ENCODE measurements around the gene APOLD1. TPM values are rescaled to one million over a fixed set of nuclear protein-coding genes. Genes with fewer than 3 reads are reported as not detected.
A peak's percentile ranks its signal among the peaks of the same experiment; 100 is the strongest.

APOLD1 gene
- polyA plus RNA-seq, 2 of the 4 experiments (the other 2 are of a cell fraction) = 0.44 to 1.3 TPM

GRCh38 chr12:12741660-12742059 is 43.8 kb upstream of the APOLD1 start:
- CTCF ChIA-PET = interaction anchor here (0.6 to 1.0 kb wide), 2 partner anchors 16 to 28 kb away, joined by 3 to 4 read pairs; no protein-coding TSS in a partner anchor
- Histone ChIP-seq H3K27ac (no peak overlapping the region), H3K4me3 (no peak overlapping the region), H3K9me3 (no peaks in the 10 kb centered on the region), H3K4me2 (0 out of 3 replicates have a peak overlapping the region, but pooled peaks have one; percentile 12), H3K4me1 (peaks cover 11% of the 10 kb centered on the region; the same call in 2 of the 3 replicates)
- ATAC-seq (no peak), DNase-seq (ENCODE audit: low read depth in 1 of 2, low spot score in 1 of 2) (no peak), FAIRE-seq (no peak)
- no peak for TF ChIP-seq KDM5A (IDR thresholded peaks at IDR 0.05)
- no peak for TF ChIP-seq HDAC2 (IDR thresholded peaks at IDR 0.05)
- no peak for TF ChIP-seq JUN (IDR thresholded peaks at IDR 0.05)
- TF ChIP-seq FOSB (CRISPR knock-in tag; IDR thresholded peaks at IDR 0.05) = no peak
- no peak for TF ChIP-seq ZSCAN20 (CRISPR knock-in tag; IDR thresholded peaks at IDR 0.05)
- TF ChIP-seq FOSL2 (IDR thresholded peaks at IDR 0.05) = no peak
- no peak for TF ChIP-seq FOSL2 (CRISPR knock-in tag; IDR thresholded peaks at IDR 0.05)
- no peak for TF ChIP-seq ZC3H11A (IDR thresholded peaks at IDR 0.05)
- no peak for TF ChIP-seq CTCF (IDR thresholded peaks at IDR 0.05)
- TF ChIP-seq BCL3 (IDR thresholded peaks at IDR 0.05) = no peak
- TF ChIP-seq HOXB5 (CRISPR knock-in tag; IDR thresholded peaks at IDR 0.05) = no peak
- TF ChIP-seq RNF2 (IDR thresholded peaks at IDR 0.05; ENCODE audit: borderline replicate concordance, low read depth) = no peak
- TF ChIP-seq NR3C1 (IDR thresholded peaks at IDR 0.05) = no peak
- no peak for TF ChIP-seq CHD4 (IDR thresholded peaks at IDR 0.05; ENCODE audit: borderline replicate concordance)
- WGBS (ENCODE audit: missing lambda C conversion rate) = 59% methylated on average over 3 of the region's 3 CpGs
- POLR2A ChIA-PET = no interaction called here

DNA sequence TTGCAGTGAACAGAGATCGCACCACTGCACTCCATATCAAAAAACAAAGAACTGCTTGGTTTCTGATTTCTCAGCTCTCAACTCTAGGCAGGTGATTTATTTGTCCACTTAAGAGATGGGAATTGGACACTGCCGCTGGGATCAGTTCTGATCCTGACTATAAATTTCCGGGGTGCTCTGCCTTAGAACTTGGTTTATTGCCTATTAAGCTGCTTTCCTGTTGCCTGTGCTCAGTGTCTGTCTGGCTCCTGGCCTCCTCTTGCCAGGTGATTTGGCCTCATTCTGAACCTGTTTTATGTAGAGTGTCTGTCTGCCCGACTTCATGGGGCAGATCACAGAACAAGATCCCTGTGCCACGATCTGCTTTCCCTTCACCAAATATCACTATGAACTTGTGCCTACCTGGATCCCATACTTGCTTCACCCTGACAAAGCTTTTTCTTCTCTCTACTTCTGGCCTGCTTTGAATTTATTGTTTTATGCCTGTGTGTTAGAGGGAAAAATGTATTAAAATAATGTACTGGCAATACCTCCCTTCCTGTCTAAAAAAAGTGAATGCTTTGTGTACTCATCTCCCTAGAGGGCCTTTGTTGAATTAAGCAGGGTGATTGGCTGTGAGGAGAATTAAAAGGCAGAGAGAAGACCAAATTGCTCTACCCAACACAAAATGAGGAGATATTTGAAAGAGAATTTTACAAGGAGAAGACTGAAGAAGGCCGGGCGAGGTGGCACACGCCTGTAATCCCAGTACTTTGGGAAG is 40.7 kb upstream of the APOLD1 start:
- no peaks in the 10 kb centered on the region for H3K9me3 ChIP-seq
- no peak overlapping the region for H3K4me2 ChIP-seq
- no peak overlapping the region for H3K4me3 ChIP-seq
- ChIA-PET POLR2A (no interaction called here), CTCF (interaction anchor here (0.6 to 5.3 kb wide), 6 partner anchors 8 to 853 kb away, joined by 3 to 32 read pairs (median 4); no protein-coding TSS in a partner anchor)
- peaks cover 7% of the 10 kb centered on the region; the same call in 1 of the 3 replicates for H3K4me1 ChIP-seq
- ATAC-seq (no peak), DNase-seq (ENCODE audit: low read depth in 1 of 2, low spot score in 1 of 2) (no peak), FAIRE-seq (no peak)
- TF ChIP-seq HEYL (CRISPR knock-in tag; IDR thresholded peaks at IDR 0.05) (no peak), SMC3 (IDR thresholded peaks at IDR 0.05) (no peak), RARB (CRISPR knock-in tag; IDR thresholded peaks at IDR 0.05) (no peak), CTCF (IDR thresholded peaks at IDR 0.05) (no peak), GATA3 (IDR thresholded peaks at IDR 0.05; ENCODE audit: borderline replicate concordance) (no peak), USF2 (IDR thresholded peaks at IDR 0.05) (no peak), HDAC2 (IDR thresholded peaks at IDR 0.05) (no peak)
- H3K27ac ChIP-seq = no peak overlapping the region
- 91% methylated on average over 8 of the region's 8 CpGs for WGBS (ENCODE audit: missing lambda C conversion rate)
